Regular cardiac myocyte (primary cell): ENCODE results near the gene BLID. TPM values are rescaled to one million over a fixed set of nuclear protein-coding genes. Genes with fewer than 3 reads are reported as not detected.

ENCODE experiments used
- total RNA-seq: library from RNA; depleted of rRNA; stranded (reverse); fragments of >200 nt; gene quantifications from 2 replicates; pipeline ENCODE4 v1.2.3, GENCODE V29; 2014

BLID gene
- 9.8 and 20.0 TPM in 2 replicates for total RNA-seq

GRCh38 chr11:122115524-122116379 is at the start of gene BLID:
TSS of gene BLID (minus strand) at chr11:122116215. CDS start at chr11:122115922, 293 bp downstream.

